Osteoblast (primary cell): Measurements from ENCODE around the gene RRP15. TPM values are rescaled to one million over a fixed set of nuclear protein-coding genes. Genes with fewer than 3 reads are reported as not detected.
"Not testable (repeated sequence)": the region's sequence is repeated elsewhere in the genome, so short reads cannot be mapped to it uniquely, and the experiment has no call there.

Experiments used
- DNase-seq: peaks from one replicate; pipeline ENCODE4 v3.0.0; 2011; ENCODE audit warnings: low spot score, mixed read lengths; ENCODE audit not compliant: insufficient read length; ENCODE audit errors: missing footprints
- H2AFZ ChIP-seq: 2 replicates; pipeline ENCODE4 v1.6.0; 2011; ENCODE audit warnings: mild to moderate bottlenecking, low read length
- H3K27ac ChIP-seq: 2 replicates; pipeline ENCODE4 v1.5.1; 2011; ENCODE audit warnings: mild to moderate bottlenecking, low read depth, low read length, moderate library complexity
- H3K27me3 ChIP-seq: 2 replicates; pipeline ENCODE4 v1.6.0; 2012; ENCODE audit warnings: mild to moderate bottlenecking, control low read depth, inconsistent platforms, low read length, moderate library complexity; ENCODE audit not compliant: insufficient read depth
- H3K36me3 ChIP-seq: 2 replicates; pipeline ENCODE4 v1.5.1; 2011; ENCODE audit warnings: mild to moderate bottlenecking, low read length, control low read depth, moderate library complexity; ENCODE audit not compliant: insufficient read depth
- H3K4me1 ChIP-seq: 2 replicates; pipeline ENCODE4 v1.5.1; 2011; ENCODE audit warnings: mild to moderate bottlenecking, low read length, control low read depth, moderate library complexity; ENCODE audit not compliant: insufficient read depth
- H3K4me2 ChIP-seq: 2 replicates; pipeline ENCODE4 v1.6.0; 2011; ENCODE audit warnings: mild to moderate bottlenecking, low read length; ENCODE audit not compliant: insufficient read depth
- H3K4me3 ChIP-seq: fragments of 200-600 bp; sonication (generic); 3 replicates; pipeline ENCODE4 v1.5.1; 2012; ENCODE audit warnings: mild to moderate bottlenecking, low read length, inconsistent platforms; ENCODE audit not compliant: insufficient read depth
- H3K79me2 ChIP-seq: 2 replicates; pipeline ENCODE4 v1.6.0; 2012; ENCODE audit warnings: mild to moderate bottlenecking, low read length, control low read depth, inconsistent platforms; ENCODE audit not compliant: insufficient read depth
- H3K9me3 ChIP-seq: 2 replicates; pipeline ENCODE4 v1.5.1; 2011; ENCODE audit warnings: low read depth, low read length, control low read depth
- H4K20me1 ChIP-seq: 2 replicates; pipeline ENCODE4 v1.6.0; 2012; ENCODE audit warnings: mild to moderate bottlenecking, low read length, control low read depth; ENCODE audit not compliant: insufficient read depth
- total RNA-seq: library from RNA; depleted of rRNA; stranded (reverse); fragments of >200 nt; gene quantifications from 2 replicates; pipeline ENCODE4 v1.2.3, GENCODE V29; 2012
- TF ChIP-seq, protein P1 (sequence below): IDR thresholded peaks from 2 replicates; pipeline ENCODE4 v1.5.1; 2011; ENCODE audit warnings: mild to moderate bottlenecking, low read depth, low read length, moderate library complexity; ENCODE audit errors: extremely low read depth

RRP15 gene
- total RNA-seq, 1 donor, result 10.9 TPM

DNA sequence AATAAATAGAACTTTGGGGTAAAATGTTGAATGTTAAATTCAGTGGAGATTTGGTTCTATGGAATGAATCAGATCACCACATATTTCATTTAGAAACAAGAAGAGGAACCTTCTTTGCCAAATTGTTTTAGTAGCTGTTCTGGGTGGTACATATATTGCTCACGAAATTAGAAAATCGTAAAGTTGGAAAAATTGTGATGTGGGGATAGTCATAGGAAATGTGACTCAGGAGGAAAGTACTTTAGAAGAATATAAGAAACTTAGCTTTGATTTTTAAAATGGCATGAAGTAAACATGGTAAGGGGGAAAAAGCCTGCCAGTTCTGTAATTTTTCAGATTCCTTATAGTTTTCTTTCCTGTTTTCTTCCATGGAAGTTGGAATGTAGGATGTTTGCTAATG lies 27.4 kb downstream of the RRP15 start:
- Histone ChIP-seq H3K27ac (peak overlapping the region; percentile 85), H3K4me3 (peak overlapping the region; percentile 21), H4K20me1 (no peaks in the 10 kb centered on the region), H3K9me3 (no peaks in the 10 kb centered on the region), H3K4me2 (peak overlapping the region; percentile 63), H3K36me3 (no peaks in the 10 kb centered on the region), H2AFZ (no peak overlapping the region), H3K79me2 (peaks cover 10% of the 10 kb centered on the region), H3K4me1 (peaks cover 14% of the 10 kb centered on the region), H3K27me3 (no peaks in the 10 kb centered on the region)
- no peak for DNase-seq
- TF ChIP-seq, protein P1, sequence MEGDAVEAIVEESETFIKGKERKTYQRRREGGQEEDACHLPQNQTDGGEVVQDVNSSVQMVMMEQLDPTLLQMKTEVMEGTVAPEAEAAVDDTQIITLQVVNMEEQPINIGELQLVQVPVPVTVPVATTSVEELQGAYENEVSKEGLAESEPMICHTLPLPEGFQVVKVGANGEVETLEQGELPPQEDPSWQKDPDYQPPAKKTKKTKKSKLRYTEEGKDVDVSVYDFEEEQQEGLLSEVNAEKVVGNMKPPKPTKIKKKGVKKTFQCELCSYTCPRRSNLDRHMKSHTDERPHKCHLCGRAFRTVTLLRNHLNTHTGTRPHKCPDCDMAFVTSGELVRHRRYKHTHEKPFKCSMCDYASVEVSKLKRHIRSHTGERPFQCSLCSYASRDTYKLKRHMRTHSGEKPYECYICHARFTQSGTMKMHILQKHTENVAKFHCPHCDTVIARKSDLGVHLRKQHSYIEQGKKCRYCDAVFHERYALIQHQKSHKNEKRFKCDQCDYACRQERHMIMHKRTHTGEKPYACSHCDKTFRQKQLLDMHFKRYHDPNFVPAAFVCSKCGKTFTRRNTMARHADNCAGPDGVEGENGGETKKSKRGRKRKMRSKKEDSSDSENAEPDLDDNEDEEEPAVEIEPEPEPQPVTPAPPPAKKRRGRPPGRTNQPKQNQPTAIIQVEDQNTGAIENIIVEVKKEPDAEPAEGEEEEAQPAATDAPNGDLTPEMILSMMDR, result no peak

GRCh38 chr1:218314316-218314715 lies 29.2 kb downstream of the RRP15 start:
- H3K4me1 ChIP-seq, result peaks cover 14% of the 10 kb centered on the region
- TF ChIP-seq, protein P1, result no peak
- no peak overlapping the region for H3K27ac ChIP-seq
- no peaks in the 10 kb centered on the region for H3K9me3 ChIP-seq
- H2AFZ ChIP-seq, result no peak overlapping the region
- DNase-seq, result no peak
- H4K20me1 ChIP-seq, result no peaks in the 10 kb centered on the region
- H3K36me3 ChIP-seq, result peaks cover 5% of the 10 kb centered on the region
- peaks cover 12% of the 10 kb centered on the region for H3K79me2 ChIP-seq
- no peak overlapping the region for H3K4me3 ChIP-seq
- no peaks in the 10 kb centered on the region for H3K27me3 ChIP-seq
- H3K4me2 ChIP-seq, result no peak overlapping the region

GRCh38 chr1:218315638-218316037 lies 30.5 kb downstream of the RRP15 start:
- TF ChIP-seq, protein P1, result no peak
- no peak overlapping the region for H3K4me2 ChIP-seq
- peaks cover 12% of the 10 kb centered on the region for H3K79me2 ChIP-seq
- H2AFZ ChIP-seq, result no peak overlapping the region
- no peaks in the 10 kb centered on the region for H3K9me3 ChIP-seq
- no peaks in the 10 kb centered on the region for H4K20me1 ChIP-seq
- peaks cover 14% of the 10 kb centered on the region for H3K4me1 ChIP-seq
- no peak overlapping the region for H3K4me3 ChIP-seq
- peaks cover 5% of the 10 kb centered on the region for H3K36me3 ChIP-seq
- DNase-seq, result no peak
- no peaks in the 10 kb centered on the region for H3K27me3 ChIP-seq
- H3K27ac ChIP-seq, result no peak overlapping the region

- TF ChIP-seq, protein P1, result no peak
- H3K4me3 ChIP-seq, result no peak overlapping the region
- no peaks in the 10 kb centered on the region for H3K27me3 ChIP-seq
- H3K4me1 ChIP-seq, result peaks cover 10% of the 10 kb centered on the region
- H3K36me3 ChIP-seq, result peaks cover 5% of the 10 kb centered on the region
- DNase-seq, result no peak
- H3K79me2 ChIP-seq, result peaks cover 12% of the 10 kb centered on the region
- no peak overlapping the region for H3K4me2 ChIP-seq
- no peaks in the 10 kb centered on the region for H4K20me1 ChIP-seq
- no peak overlapping the region for H3K27ac ChIP-seq
- H2AFZ ChIP-seq, result no peak overlapping the region
- H3K9me3 ChIP-seq, result no peaks in the 10 kb centered on the region
Measured at GRCh38 chr1:218317061-218317460, 32.0 kb downstream of the RRP15 start.

DNA sequence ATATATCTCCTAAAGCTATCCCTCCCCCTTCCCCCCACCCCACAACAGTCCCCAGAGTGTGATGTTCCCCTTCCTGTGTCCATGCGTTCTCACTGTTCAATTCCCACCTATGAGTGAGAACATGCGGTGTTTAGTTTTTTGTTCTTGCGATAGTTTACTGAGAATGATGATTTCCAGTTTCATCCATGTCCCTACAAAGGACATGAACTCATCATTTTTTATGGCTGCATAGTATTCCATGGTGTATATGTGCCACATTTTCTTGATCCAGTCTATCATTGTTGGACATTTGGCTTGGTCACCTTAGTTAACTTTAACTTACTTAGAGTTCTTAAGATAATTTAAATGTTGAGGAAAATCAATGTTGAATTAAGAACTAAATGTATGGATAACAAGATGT lies 35.1 kb downstream of the RRP15 start:
- not testable (repeated sequence) for DNase-seq, H3K4me2 ChIP-seq, H3K27me3 ChIP-seq, H3K79me2 ChIP-seq, H3K4me3 ChIP-seq, H2AFZ ChIP-seq, H4K20me1 ChIP-seq, H3K36me3 ChIP-seq, H3K27ac ChIP-seq, H3K4me1 ChIP-seq, H3K9me3 ChIP-seq
